ENCODE measurements around the gene INO80D.
"Not testable (repeated sequence)": the region's sequence is repeated elsewhere in the genome, so short reads cannot be mapped to it uniquely, and the experiment has no call there.

Gene INO80D

DNA sequence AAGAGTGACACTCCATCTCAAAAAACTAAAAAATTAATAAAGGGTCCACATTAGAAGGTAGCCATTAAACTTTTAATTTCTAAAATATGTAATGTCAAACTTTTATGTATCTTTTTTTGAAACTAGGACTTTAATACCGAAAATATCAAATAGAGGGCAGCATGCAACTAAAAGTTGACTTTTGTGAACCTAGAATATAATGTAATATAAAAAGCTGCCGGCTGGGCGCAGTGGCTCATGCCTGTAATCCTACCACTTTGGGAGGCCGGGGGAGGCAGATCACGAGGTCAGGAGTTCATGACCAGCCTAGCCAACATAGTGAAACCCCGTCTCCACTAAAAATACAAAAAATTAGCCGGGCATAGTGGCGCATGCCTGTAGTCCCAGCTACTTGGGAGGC, 62.8 kb downstream of the INO80D start:
- no peak for DNase-seq

DNA sequence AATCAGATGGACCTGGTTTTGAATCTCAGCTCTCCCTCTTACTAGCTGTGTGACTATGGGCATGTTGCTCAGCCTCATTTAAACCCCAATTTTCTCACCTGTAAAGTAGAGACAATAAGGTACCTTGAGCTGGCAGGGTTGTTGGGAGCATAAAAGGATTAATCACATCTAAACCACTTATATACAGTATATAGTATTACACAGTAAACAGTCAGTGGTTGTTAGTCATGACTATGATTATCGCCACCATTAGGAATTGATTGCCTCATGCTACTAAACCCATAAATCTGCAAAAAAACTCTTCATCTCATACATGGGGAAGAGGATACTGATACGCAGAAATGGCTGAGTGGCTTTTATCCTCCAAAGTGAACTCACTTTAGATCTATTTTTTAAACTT, 65.8 kb downstream of the INO80D start:
- no peak for DNase-seq

DNA sequence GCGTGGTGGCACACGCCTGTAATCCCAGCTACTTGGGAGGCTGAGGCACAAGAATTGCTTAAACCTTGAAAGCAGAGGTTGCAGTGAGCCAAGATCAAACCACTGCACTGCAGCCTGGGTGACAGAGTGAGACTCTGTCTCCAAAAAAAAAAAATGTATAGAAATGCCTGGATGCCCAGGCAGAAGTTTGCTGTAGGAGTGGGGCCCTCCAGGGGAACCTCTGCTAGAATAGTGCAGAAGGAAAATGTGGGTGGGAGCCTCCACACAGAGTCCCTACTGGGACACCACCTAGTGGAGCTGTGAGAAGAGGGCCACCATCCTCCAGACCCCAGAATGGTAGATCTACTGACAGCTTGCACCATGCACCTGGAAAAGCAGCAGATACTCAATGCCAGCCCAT, 70.2 kb downstream of the INO80D start:
- DNase-seq = not testable (repeated sequence)

DNA sequence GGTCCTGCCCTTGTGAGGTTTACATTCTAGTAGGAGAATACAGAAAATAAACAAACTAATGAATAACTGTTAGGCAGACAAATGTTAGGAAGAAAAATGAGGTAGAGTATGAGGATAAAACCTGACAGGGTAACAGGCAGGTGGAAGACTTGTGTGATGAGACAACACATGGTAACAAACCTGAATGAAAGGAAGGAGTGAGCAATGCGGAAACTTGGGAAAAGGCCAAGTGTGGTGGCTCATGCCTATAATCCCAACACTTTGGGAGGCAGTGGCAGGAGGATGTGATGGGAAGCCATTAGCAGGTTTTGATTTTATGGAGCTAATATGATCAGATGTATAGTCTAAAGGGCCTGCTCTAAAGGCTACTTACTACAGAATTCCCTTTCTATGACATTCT, 74.2 kb downstream of the INO80D start:
- no peak for DNase-seq

DNA sequence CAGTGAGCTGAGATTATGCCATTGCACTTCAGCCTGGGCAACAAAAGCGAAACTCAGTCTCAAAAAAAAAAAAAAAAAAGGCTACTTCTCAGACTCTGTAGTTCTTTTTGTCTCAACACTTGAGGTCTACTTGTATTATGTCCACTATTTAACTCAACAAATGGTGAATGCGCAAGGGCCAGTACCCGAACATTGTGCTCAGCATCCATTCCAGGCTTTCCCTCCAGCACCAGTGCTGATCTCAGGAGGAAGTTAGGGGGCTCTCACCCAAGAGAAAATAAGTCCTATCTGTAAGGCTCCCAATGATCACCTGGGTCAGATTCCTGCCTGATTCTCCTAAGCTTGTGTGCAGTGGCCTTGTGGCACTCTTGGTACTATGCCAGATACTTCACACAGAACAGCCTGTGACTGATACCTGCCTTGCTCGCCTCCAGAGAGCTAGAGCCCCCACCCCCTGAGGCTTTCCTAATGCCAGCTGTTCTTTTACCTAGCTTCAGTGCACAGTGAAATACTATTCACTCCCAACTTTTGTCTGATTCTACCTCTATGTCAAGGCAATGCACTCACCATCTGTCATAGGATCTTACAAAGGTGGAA, 74.9 kb downstream of the INO80D start:
- no peak for DNase-seq

DNA sequence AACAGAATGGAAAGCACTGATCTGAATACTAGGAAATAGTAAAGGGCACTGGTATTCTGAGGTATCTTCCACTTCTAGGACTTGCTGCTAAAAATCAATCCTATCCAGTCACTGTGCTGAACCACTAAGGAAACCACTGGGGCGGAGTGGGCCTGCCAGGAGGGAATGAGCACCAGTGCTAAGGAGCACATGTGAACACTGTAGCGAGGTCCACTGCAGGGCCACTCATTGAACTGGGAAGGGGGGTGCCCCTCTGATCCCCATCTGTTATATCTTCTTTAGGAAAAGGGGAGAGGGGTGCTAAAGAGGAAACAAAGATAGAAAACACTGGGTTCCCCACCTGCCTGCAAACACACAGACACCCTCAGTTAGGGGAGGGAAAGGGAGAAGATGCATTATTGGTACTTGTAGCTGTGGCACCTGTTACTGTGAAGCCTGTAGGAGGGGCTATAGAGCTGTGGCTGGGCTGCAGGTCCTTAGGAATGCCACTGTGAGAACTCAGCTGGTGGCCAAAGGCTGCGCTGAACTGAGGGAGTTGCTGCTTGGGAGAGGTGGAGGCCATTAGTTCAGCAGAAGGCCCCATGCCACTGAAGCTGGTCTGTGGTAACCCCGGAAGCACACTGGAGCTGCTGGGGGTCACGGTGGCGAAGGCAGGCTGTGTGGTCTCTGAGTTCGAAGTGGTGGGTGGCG, 81.8 kb downstream of the INO80D start:
- DNase-seq = no peak

DNA sequence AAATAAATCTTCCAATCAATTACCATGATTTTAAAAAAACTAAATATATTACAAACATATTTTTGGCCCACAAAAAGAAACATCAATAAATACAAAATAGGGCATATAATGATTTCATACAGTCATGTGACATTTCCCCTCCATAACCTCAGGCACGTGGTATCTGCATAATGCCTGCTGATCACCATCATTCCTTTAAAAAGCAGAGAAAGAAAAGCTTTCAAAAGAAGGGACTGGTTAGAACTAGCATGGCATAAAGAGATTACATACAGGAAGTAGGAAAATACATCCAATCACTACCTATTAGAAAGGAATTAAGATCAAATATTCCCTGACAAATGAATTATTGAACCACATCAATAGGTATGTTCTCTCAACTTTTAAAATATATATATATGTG, 83.5 kb downstream of the INO80D start:
- DNase-seq = no peak

DNA sequence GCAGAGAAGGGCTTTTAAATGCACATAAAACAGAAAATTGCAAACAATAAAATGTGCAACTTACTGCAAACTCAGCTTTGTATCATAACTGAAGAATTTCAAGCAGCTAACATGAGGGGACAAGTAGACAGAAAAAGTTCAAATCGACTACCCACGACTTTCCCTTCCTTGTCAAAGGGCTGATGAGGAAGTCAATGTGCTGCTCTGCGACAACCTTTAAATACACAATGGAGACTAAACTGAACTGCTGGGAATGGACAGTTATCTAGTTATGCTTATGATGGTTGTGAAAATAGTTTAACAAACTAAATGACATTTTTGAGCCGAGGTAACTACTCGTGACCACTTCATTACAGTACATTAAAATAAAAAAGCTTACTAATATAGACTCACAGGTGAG, 84.1 kb downstream of the INO80D start:
- no peak for DNase-seq

DNA sequence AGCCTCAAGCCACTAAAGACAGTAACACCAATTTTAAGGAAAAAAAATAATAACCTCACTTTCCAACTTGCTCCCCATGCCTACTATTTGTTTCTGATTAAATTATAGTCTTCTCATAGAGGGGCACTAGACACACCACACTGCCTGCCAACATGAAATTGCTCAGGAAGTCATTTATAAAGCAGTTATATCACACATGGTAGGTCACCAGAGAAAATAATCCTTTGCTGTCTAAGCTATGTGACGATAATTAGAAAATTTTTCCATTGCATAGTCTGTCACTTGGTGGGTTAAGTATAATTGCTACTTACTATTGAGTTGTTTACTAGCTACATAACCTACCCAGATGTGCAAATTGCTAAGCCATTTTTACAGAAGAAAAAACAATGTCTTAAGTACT, 85.2 kb downstream of the INO80D start:
- DNase-seq = no peak

DNA sequence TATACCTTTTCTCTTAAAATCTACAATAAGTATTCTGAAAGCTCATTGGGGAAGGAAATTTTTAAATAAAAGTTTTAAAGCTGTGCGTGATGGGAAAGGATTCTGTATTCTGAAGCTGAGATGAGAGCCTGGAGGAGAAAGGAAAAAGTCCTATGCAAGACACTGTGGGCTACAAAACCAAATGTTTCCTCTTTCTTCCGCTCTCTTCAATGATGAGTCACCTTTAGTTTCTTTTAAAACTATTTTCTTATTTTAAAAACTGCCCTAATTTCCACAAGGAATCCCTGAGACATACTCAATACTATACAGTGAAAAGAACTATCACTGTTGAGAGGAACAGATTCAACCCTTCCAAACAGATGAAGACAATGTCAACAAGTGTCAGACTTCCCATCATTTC, 87.4 kb downstream of the INO80D start:
- DNase-seq = no peak

DNA sequence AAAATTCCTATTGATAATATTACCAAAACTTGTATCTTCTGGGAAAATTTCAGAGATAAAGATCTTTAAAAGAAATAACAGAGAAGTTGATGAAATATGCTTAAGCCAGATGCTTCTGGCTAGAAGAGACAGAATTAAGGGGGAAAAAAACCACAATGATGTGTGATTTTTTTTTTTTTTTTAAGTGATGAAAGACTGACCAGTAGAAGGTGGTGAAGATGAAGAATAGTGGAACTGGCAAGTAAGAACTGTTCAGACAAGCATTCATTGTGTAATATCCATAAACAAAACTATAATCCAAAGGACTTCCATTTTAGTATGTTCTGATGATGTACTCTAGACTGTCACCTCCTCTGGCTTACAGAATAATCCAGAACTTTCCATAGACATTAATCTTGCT, 89.8 kb downstream of the INO80D start:
- DNase-seq = no peak

DNA sequence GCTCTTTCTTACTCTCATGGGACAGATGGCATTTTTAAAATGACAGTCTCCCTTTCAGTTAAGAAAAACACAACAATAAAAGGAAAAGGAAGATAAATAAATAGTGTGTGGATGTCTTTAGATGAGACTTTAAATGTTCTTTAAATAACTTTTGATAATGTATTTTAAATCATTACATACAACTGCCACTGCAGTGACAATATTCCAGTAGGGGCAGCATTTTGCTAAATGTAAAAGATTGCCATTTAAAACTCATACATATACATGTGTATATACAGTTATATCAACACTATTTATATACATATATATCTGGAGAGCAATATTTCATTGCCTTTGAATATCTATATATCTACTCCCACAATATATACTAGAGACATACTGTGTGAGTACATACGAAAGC, 90.7 kb downstream of the INO80D start:
- no peak for DNase-seq

DNA sequence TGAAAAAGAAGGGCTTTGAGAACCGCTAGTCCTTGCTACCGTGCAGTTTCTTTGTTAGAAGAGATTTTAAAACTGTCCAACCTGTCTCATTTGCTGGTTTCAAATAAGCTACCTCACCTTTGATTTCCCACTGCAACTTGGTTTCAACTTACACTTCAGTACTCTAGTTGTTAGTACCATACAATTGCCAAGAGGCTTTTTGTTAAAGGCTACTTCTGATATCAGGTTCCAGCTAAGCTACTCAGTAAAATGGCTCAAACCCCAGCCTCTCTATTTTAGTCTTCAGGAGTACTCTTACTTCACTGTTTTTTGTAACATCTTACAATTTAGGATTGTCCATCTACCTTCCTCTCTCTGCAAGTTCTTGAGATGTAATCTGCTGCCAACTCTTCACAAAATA, 91.6 kb downstream of the INO80D start:
- no peak for DNase-seq

DNA sequence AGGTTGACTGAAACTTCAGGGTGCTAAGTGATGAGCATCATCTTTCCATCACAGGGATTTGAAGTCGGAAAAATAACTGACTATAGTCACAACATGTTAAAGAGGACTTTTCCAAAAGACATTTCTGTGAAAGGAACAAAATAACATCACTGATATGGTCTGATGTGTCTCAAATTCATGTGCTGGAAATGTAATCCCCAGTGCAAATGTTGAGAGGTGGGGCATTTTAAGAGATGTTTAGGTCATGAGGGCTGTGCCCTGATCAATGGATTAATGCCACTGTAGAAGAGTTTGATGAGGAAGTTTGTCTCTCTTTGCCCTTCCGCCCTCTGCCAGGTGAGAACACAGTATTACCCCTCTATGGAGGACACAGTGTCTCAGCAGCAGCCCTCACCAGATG, 95.9 kb downstream of the INO80D start:
- DNase-seq = no peak

DNA sequence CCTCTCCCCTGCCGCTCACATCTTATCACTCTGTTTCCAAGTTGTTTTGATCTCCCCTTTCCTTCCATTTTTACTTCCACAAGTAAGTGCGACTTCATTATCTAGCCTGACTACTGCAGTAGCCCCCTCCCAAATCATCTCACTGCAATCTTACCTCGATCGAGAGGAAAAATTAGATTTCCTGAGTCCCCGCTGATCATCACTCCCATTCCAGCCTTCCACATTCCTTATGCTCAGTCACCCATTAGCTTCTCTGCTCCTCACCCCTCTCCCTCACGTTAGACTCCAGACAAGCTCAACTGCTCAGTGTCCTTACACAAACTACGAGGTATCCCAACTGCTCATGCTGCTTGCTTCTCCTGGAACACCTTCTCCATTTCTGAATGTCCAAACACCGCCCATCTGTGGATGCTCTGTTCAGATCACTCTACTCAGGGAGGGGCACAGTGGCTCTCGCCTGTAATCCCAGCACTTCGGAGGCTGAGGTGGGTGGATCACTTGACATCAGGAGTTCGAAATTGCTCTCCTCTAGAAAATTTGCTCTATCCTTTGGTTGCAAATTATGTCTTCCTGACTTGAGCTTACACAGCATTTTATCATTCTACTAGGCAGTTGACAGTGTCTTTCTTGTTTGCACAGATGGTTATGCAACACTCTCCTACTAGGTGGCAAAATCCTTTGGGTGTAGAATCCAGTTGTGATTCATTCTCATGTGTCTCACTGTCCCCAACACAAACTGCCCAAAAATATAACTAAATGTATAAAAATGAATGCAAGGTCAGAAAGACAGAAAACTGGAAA, 96.5 kb downstream of the INO80D start:
- DNase-seq = no peak

DNA sequence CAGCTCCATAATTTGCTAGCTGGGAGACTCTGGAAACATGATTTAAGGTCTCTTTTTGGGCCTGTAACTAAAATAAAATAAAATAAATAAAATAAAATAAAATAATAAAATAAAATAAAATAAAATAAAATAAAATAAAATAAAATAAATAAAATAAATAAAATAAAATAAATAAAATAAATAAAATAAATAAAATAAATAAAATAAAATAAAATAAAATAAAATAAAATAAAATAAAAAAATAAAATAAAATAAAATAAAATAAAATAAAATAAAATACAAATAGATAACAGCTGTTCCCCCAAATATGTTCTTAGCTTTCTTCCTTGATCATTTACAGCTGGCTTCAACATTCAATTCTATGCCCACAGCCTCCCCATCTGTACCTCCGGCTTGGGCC, 97.3 kb downstream of the INO80D start:
- not testable (repeated sequence) for DNase-seq

DNA sequence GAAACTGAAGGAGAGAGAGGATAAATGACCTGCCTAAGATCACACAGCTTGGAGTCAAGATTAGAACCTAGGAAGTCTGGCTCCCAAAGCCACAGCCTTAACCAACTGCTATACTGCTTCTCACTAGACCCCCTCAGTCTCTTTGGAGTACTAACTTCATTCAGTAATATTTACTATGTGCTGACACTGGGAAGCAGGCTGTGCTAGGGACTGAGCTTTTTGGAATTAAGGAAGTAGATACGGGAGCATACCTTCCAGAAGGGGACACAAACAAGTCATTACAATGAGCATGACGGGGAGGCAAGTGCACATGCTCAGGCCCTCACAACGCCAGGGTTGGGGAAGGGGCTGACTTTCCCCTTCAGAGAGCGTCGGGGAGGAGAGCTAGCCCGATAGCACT, 97.7 kb downstream of the INO80D start:
- DNase-seq = no peak

DNA sequence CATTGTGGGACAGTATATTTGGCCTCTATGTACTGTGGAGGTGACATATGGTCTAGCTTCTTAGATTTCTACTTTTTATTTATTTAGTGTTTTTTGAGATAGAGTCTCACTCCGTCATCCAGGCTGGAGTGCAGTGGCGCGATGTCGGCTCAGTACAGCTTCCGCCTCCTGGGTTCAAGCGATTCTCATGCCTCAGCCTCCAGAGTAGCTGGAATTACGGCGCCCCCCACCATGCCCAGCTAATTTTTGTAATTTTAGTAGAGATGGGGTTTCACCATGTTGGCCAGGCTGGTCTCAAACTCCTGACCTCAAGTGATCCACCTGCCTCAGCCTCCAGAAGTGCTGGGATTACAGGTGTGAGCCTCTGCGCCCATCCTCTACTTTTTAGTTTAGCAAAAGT, 99.6 kb downstream of the INO80D start:
- not testable (repeated sequence) for DNase-seq

DNA sequence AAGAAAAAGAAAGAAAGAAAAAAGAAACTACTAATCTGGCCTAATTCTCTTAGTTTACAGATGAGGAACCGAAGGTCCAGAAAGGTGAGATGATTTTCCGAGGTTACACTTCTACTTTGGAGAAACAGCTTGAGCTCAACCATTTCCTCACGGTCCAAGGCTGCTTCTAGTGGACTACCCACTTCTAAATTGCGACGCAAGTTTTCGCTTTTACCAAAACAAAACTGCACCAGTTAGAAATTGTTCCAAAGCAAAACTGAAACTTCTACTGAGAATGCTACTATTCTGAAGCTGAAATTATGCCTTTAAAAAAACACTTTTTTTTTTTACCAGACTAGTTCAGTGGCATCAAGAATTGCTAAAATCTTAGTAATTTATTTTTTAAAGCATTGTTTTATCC, 101.6 kb downstream of the INO80D start:
- DNase-seq = no peak

DNA sequence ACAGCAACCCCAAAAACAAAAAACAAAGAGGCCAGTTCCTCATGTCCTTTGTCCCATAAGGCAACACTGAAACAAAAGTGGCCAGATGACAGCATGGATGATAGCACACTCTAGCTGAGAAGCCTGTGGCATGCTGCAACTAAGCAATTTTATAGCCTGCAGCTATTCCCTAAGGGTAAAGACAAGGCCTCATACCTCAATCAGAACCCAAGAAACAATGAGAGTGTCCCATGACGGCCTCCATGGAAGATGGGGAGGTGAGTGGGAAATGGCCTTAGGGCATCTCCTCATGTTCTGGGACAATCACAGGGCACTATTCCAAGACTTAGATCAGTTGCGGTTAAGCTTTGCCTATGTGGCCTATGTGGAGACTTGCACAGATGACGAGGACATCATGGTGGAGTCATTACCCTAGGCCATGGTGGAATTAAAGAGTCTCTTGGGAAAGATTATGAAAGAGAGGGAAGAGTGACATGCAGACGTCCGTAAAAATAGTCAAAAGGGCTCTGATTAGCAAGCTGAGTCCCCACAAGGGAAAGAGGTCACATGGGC, 103.1 kb downstream of the INO80D start:
- no peak for DNase-seq

DNA sequence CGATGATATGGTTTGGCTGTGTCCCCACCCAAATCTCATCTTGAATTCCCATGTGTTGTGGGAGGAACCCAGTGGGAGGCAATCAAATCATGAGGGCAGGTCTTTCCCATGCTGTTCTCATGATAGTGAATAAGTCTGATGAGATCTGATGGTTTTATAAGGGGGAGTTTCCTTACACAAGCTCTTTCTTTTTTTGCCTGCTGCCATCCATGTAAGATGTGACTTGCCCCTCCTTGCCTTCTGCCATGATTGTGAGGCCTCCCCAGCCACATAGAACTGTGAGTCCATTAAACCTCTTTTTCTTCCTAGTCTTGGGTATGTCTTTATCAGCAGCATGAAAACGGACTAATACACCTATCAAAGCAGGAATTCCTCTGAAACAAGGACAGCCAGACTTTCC, 107.2 kb downstream of the INO80D start:
- not testable (repeated sequence) for DNase-seq

DNA sequence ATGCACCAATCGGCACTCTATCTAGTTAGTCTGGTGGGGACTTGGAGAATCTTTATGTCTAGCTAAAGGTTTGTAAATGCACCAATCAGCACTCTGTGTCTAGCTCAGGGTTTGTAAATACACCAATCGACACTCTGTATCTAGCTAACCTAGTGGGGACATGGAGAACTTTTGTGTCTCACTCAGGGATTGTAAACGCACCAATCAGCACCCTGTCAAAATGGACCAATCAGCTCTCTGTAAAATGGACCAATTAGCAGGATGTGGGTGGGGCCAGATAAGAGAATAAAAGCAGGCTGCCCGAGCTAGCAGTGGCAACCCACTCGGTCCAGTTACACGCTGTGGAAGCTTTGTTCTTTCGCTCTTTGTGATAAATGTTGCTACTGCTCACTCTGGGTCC, 108.3 kb downstream of the INO80D start:
- DNase-seq = not testable (repeated sequence)

DNA sequence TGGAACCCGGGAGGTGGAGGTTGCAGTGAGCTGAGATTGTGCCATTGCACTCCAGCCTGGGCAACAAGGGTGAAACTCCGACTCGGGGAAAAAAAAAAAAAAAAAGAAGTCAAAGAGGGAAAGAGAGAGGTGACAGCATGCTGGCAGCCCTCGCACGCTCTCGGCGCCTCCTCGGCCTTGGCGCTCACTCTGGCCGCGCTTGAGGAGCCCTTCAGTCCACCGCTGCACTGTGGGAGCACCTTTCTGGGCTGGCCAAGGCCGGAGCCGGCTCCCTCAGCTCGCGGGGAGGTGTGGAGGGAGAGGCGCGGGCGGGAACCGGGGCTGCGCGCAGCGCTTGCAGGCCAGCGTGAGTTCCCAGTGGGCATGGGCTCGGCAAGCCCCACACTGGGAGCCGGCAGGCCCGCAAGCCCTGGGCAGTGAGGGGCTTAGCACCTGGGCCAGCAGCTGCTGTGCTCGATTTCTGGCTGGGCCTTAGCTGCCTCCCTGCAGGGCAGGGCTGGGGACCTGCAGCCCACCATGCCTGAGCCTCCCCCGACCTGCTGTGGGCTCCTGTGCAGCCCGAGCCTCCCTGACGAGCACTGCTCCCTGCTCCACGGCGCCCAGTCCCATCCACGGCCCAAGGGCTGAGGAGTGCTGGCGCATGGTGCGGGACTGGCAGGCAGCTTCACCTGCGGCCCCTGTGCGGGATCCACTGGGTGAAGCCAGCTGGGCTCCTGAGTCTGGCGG, 108.9 kb downstream of the INO80D start:
- DNase-seq = not testable (repeated sequence)

Data from CD4-positive, alpha-beta T cell treated with Interleukin-4 for 4 hours (primary cell).